Measurements from ENCODE around the gene RPL22. TPM values are rescaled to one million over a fixed set of nuclear protein-coding genes. Genes with fewer than 3 reads are reported as not detected.

RPL22 gene
- polyA plus RNA-seq, 1 experiment = 76.9 TPM

GRCh38 chr1:6180707-6181311, 18.6 kb downstream of the RPL22 start:
- no peaks in the 10 kb centered on the region; the same call in 1 of the 2 replicates for H3K36me3 ChIP-seq (ENCODE audit: control insufficient read depth, insufficient read depth, low read length)
- POLR2A ChIA-PET = no interaction called here
- peaks cover 24% of the 10 kb centered on the region for H3K27me3 ChIP-seq (ENCODE audit: control insufficient read depth, insufficient read depth, low read length)
- CTCF ChIA-PET = no interaction called here
- TF ChIP-seq, protein P1, sequence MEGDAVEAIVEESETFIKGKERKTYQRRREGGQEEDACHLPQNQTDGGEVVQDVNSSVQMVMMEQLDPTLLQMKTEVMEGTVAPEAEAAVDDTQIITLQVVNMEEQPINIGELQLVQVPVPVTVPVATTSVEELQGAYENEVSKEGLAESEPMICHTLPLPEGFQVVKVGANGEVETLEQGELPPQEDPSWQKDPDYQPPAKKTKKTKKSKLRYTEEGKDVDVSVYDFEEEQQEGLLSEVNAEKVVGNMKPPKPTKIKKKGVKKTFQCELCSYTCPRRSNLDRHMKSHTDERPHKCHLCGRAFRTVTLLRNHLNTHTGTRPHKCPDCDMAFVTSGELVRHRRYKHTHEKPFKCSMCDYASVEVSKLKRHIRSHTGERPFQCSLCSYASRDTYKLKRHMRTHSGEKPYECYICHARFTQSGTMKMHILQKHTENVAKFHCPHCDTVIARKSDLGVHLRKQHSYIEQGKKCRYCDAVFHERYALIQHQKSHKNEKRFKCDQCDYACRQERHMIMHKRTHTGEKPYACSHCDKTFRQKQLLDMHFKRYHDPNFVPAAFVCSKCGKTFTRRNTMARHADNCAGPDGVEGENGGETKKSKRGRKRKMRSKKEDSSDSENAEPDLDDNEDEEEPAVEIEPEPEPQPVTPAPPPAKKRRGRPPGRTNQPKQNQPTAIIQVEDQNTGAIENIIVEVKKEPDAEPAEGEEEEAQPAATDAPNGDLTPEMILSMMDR (IDR thresholded peaks at IDR 0.05; ENCODE audit: insufficient read depth, low read depth, low read length) = no peak
- no peak for DNase-seq (ENCODE audit: low read depth)
- H3K4me3 ChIP-seq (ENCODE audit: low read depth, low read length) = no peak overlapping the region

DNA sequence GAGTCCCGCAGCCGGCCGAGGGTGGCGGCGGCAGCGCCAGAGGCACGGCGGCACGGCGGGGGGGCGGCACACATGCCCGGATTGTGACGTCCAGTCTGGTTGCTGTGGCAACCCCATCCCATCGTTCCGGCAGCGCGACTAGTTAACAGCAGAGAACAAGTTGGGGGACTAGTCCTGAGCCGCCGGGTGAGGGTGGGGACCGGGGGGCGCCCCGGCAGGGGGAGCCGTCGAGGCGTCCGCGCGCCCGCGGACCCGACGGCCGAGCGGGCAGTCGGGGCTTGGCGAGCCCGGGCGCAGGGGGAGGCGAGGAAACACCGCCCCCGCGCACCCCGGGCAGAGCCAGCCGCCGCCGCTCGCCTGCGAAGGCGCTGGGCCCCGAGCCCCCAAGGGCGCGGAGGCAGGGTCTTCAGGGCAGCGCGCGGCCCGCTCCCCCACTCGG, 19.1 kb downstream of the RPL22 start, which contains the start of gene CHD5:
TSS of gene CHD5 (minus strand) at position 54 of the 439 bp plus-strand sequence. CDS start 298 bp downstream, outside the sequence.
- Histone ChIP-seq H3K27me3 (ENCODE audit: control insufficient read depth, insufficient read depth, low read length) (peaks cover 24% of the 10 kb centered on the region), H3K36me3 (ENCODE audit: control insufficient read depth, insufficient read depth, low read length) (no peaks in the 10 kb centered on the region; the same call in 1 of the 2 replicates), H3K4me3 (ENCODE audit: low read depth, low read length) (no peak within 1 kb of the TSS)
- TF ChIP-seq, protein P1 (IDR thresholded peaks at IDR 0.05; ENCODE audit: insufficient read depth, low read depth, low read length) = no peak
- ChIA-PET CTCF (no interaction called here), POLR2A (no interaction called here)
- DNase-seq (ENCODE audit: low read depth) = no peak

DNA sequence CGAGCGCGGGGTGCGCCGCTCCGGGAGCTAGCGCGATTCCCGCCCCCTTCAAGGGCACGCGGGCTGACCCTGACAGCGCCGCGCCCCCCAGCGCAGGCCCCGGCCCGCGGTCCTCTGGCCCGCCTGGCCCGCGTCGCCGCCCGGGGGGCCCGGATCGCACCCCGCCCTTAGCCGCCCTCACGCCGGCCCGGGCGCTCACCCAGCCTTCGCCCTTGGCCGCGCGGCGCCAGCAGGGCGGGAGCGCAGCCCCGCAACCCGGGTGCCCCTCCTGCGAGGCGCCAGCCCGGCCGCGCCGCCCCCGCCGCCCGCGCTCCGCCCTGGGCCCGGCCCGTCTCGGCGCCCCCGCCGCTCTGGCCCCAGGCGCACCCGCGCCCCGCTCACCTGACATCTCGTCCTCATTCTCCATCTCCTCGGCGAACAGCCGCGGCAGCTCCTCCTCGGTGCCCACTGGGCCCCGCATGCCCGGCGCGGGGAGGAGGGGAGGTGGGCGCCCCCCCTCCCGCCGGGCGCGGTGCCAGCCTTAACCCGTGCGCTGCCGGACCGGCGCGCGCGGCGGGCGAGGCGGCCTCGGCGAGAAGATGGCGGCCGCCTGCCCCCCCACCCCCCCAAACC, 19.7 kb downstream of the RPL22 start:
- POLR2A ChIA-PET = no interaction called here
- CTCF ChIA-PET = no interaction called here

GRCh38 chr1:6178751-6179563, 20.4 kb downstream of the RPL22 start:
- Histone ChIP-seq H3K36me3 (ENCODE audit: control insufficient read depth, insufficient read depth, low read length) (no peaks in the 10 kb centered on the region), H3K27me3 (ENCODE audit: control insufficient read depth, insufficient read depth, low read length) (peaks cover 24% of the 10 kb centered on the region), H3K4me3 (ENCODE audit: low read depth, low read length) (no peak overlapping the region)
- ChIA-PET CTCF (no interaction called here), POLR2A (interaction anchor here (0.6 kb wide), 1 partner anchor 26 kb away, joined by 3 read pairs; no protein-coding TSS in a partner anchor)
- DNase-seq (ENCODE audit: low read depth) = no peak
- TF ChIP-seq, protein P1 (IDR thresholded peaks at IDR 0.05; ENCODE audit: insufficient read depth, low read depth, low read length) = no peak

More for the DNA sequence above, 19.7 kb downstream of the RPL22 start:
- TF ChIP-seq, protein P1 (IDR thresholded peaks at IDR 0.05; ENCODE audit: insufficient read depth, low read depth, low read length) = no peak
- no peak overlapping the region for H3K4me3 ChIP-seq (ENCODE audit: low read depth, low read length)
- no peak for DNase-seq (ENCODE audit: low read depth)
- peaks cover 24% of the 10 kb centered on the region for H3K27me3 ChIP-seq (ENCODE audit: control insufficient read depth, insufficient read depth, low read length)
- no peaks in the 10 kb centered on the region; the same call in 1 of the 2 replicates for H3K36me3 ChIP-seq (ENCODE audit: control insufficient read depth, insufficient read depth, low read length)

Measured in BJ (cell line).